ENCODE measurements around the gene CHIT1. TPM values are rescaled to one million over a fixed set of nuclear protein-coding genes. Genes with fewer than 3 reads are reported as not detected.

The CHIT1 gene
- total and polyA plus RNA-seq, 2 of the 8 experiments (the other 6 are each of a cell fraction or from before 2014, with no cell fraction given): not detected

GRCh38 chr1:203276916-203277545 lies 47.6 kb upstream of the CHIT1 start:
- ChIA-PET CTCF (ENCODE audit: partially characterized antibody) (interaction anchor here (0.6 to 39.0 kb wide), 8 partner anchors 9 to 242 kb away, joined by 3 to 785 read pairs (median 28); partner anchors contain the start of genes BTG2 and OPTC), POLR2A (ENCODE audit: partially characterized antibody) (interaction anchor here (0.8 kb wide), 1 partner anchor 12 kb away, joined by 3 read pairs; no protein-coding TSS in a partner anchor)
- H4K91ac ChIP-seq (replicated peaks; ENCODE audit: insufficient read length, low read length): no peak overlapping the region
- H4K8ac ChIP-seq (ENCODE audit: extremely low read depth, insufficient read depth, low read length): no peak overlapping the region; the same call in 1 of the 2 replicates
- H3K23ac ChIP-seq (ENCODE audit: insufficient read length): no peak overlapping the region
- no peaks in the 10 kb centered on the region for H3K9me3 ChIP-seq (ENCODE audit: insufficient read depth in 2 of 2, low read depth in 1 of 2, low read length in 1 of 2)
- no peak overlapping the region for H3K4me2 ChIP-seq (ENCODE audit: insufficient read depth in 1 of 2, low read depth in 2 of 2, low read length in 2 of 2)
- H3K27me3 ChIP-seq (replicated peaks in 1 of 4; ENCODE audit: control insufficient read depth in 3 of 4, extremely low read depth in 1 of 4, insufficient read depth in 3 of 4, low read length in 3 of 4): peaks cover 0 to 34% (median 10%) of the 10 kb centered on the region in 4 experiments; a peak in 5 of 7 replicates
- no peaks in the 10 kb centered on the region; the same call in 1 of the 2 replicates for H3K23me2 ChIP-seq (ENCODE audit: low read depth, low read length)
- DNase-seq (ENCODE audit: low read depth in 1 of 2, low spot score in 2 of 2) (peak in 1 of 2 experiments; percentile 40), FAIRE-seq (no peak)
- no peak overlapping the region for H4K5ac ChIP-seq (ENCODE audit: insufficient read length, low read depth, low read length)
- no peak overlapping the region for H3K14ac ChIP-seq (ENCODE audit: insufficient read length)
- H3K56ac ChIP-seq (replicated peaks; ENCODE audit: insufficient read length, low read depth, low read length): no peak overlapping the region
- H2BK20ac ChIP-seq (ENCODE audit: low read length): no peak overlapping the region
- no peak overlapping the region for H2BK15ac ChIP-seq (ENCODE audit: low read length)
- TF ChIP-seq TAF7 (optimal IDR thresholded peaks at IDR 0.05; ENCODE audit: borderline replicate concordance, low read depth, low read length) (no peak), EZH2 (IDR thresholded peaks at IDR 0.05; ENCODE audit: low read depth, low read length, severe bottlenecking) (no peak)
- H2AK5ac ChIP-seq (ENCODE audit: low read depth, low read length): no peak overlapping the region
- H2BK12ac ChIP-seq (ENCODE audit: low read depth, low read length): no peak overlapping the region
- H3K4me3 ChIP-seq (ENCODE audit: extremely low read depth in 1 of 4, insufficient read depth in 2 of 4, low read depth in 3 of 4, low read length in 4 of 4): no peak overlapping the region
- no peak overlapping the region for H2BK120ac ChIP-seq (replicated peaks; ENCODE audit: low read depth, low read length)
- no peak overlapping the region for H2BK5ac ChIP-seq (ENCODE audit: low read depth, low read length)
- WGBS, 2 experiments (ENCODE audit: extremely low coverage in 1 of 2, insufficient coverage in 1 of 2, insufficient read length in 1 of 2, insufficient replicate concordance in 2 of 2, low coverage in 1 of 2, low lambda C conversion rate in 2 of 2, missing lambda C conversion rate in 1 of 2): 76% methylated on average over 9 of the region's 9 CpGs; no CpG with 5 or more reads in 1 of the 2 experiments
- no peaks in the 10 kb centered on the region for H4K20me1 ChIP-seq (replicated peaks in 1 of 2; ENCODE audit: control insufficient read depth in 1 of 2, insufficient read depth in 2 of 2, low read length in 2 of 2)
- H3K79me2 ChIP-seq (ENCODE audit: control insufficient read depth in 1 of 2, insufficient read depth in 2 of 2, low read length in 2 of 2): no peaks in the 10 kb centered on the region
- no peak overlapping the region for H3K27ac ChIP-seq (ENCODE audit: low read depth, low read length)
- H3K4ac ChIP-seq (replicated peaks; ENCODE audit: insufficient read length, low read depth, low read length): no peak overlapping the region
- no peaks in the 10 kb centered on the region for H3K79me1 ChIP-seq (ENCODE audit: low read depth, low read length)
- H3K4me1 ChIP-seq (replicated peaks in 1 of 4; ENCODE audit: control insufficient read depth in 3 of 4, insufficient read depth in 4 of 4, low read length in 3 of 4): peaks cover 3 to 17% (median 9%) of the 10 kb centered on the region in 4 experiments
- no peak overlapping the region for H3K18ac ChIP-seq (ENCODE audit: extremely low read depth, low read length)
- H3K36me3 ChIP-seq (ENCODE audit: control insufficient read depth in 2 of 4, insufficient read depth in 4 of 4, low read length in 3 of 4): no peaks in the 10 kb centered on the region
- H3K9ac ChIP-seq (replicated peaks in 1 of 4; ENCODE audit: extremely low read depth in 1 of 4, low read depth in 3 of 4, low read length in 3 of 4): no peak overlapping the region; a peak in 1 of 7 replicates
- H2AFZ ChIP-seq (ENCODE audit: low read length): no peak overlapping the region

Measured in H1 (cell line).